Keratinocyte (primary cell): ENCODE results near the gene PRR13. TPM values are rescaled to one million over a fixed set of nuclear protein-coding genes. Genes with fewer than 3 reads are reported as not detected.

ENCODE experiments used
- DNase-seq: peaks from one replicate; pipeline ENCODE4 v3.0.0-alpha.2; 2011; ENCODE audit warnings: low read depth, missing footprints, low spot score
- FAIRE-seq: peaks from 2 replicates; lab custom pipeline; 2011; peaks lifted over from hg19 to GRCh38; lab: Jason Lieb, UNC
- H2AFZ ChIP-seq: 2 replicates; pipeline ENCODE4 v1.6.0; 2012; ENCODE audit warnings: low read length, control low read depth, inconsistent platforms; ENCODE audit not compliant: control insufficient read depth
- H3K27ac ChIP-seq: 2 replicates; pipeline ENCODE4 v1.5.1; 2011; ENCODE audit warnings: low read length; ENCODE audit not compliant: control insufficient read depth, insufficient read depth
- H3K27me3 ChIP-seq: 3 replicates; pipeline ENCODE4 v1.6.0; 2011; ENCODE audit warnings: low read length; ENCODE audit not compliant: control insufficient read depth, insufficient read depth; ENCODE audit errors: extremely low read depth
- H3K36me3 ChIP-seq, 2 experiments: 2 replicates in 1 of 2; 3 replicates in 1 of 2; pipeline ENCODE4 v1.5.1; 2011; ENCODE audit warnings: low read length in 2 of 2, mild to moderate bottlenecking in 1 of 2; ENCODE audit not compliant: control insufficient read depth in 2 of 2, insufficient read depth in 2 of 2; ENCODE audit errors: extremely low read depth in 1 of 2
- H3K4me1 ChIP-seq: 3 replicates; pipeline ENCODE4 v1.5.1; 2011; ENCODE audit warnings: low read length; ENCODE audit not compliant: control insufficient read depth, insufficient read depth; ENCODE audit errors: extremely low read depth
- H3K4me2 ChIP-seq: 3 replicates; pipeline ENCODE4 v1.6.0; 2011; ENCODE audit warnings: low read depth, low read length; ENCODE audit not compliant: control insufficient read depth, insufficient read depth; ENCODE audit errors: extremely low read depth
- H3K4me3 ChIP-seq, 3 experiments: fragments of 200-600 bp in 1 of 3; sonication (generic) in 1 of 3; 2 replicates in 2 of 3; 3 replicates in 1 of 3; pipeline ENCODE4 v1.5.1; 2011 to 2016; ENCODE audit warnings: low read length in 3 of 3, mild to moderate bottlenecking in 3 of 3, control low read depth in 2 of 3, inconsistent platforms in 1 of 3, low read depth in 1 of 3, mixed read lengths in 1 of 3, mixed run types in 1 of 3, moderate library complexity in 1 of 3; ENCODE audit not compliant: control insufficient read depth in 2 of 3, insufficient read depth in 2 of 3; ENCODE audit errors: extremely low read depth in 1 of 3
- H3K79me2 ChIP-seq: 2 replicates; pipeline ENCODE4 v1.6.0; 2012; ENCODE audit warnings: low read length; ENCODE audit not compliant: control insufficient read depth, insufficient read depth
- H3K9ac ChIP-seq: 3 replicates; pipeline ENCODE4 v1.6.0; 2011; ENCODE audit warnings: low read length; ENCODE audit not compliant: control insufficient read depth, insufficient read depth; ENCODE audit errors: extremely low read depth
- H3K9me1 ChIP-seq: 3 replicates; pipeline ENCODE4 v1.6.0; 2011; ENCODE audit warnings: low read length; ENCODE audit not compliant: control insufficient read depth, insufficient read depth; ENCODE audit errors: extremely low read depth
- H3K9me3 ChIP-seq: 2 replicates; pipeline ENCODE4 v1.5.1; 2012; ENCODE audit warnings: low read depth, low read length; ENCODE audit not compliant: control insufficient read depth
- H4K20me1 ChIP-seq: 3 replicates; pipeline ENCODE4 v1.6.0; 2011; ENCODE audit warnings: low read length; ENCODE audit not compliant: control insufficient read depth, insufficient read depth; ENCODE audit errors: extremely low read depth
- CTCF ChIP-seq, 3 experiments: IDR thresholded peaks in 1 of 3; conservative IDR thresholded peaks in 1 of 3; optimal IDR thresholded peaks in 1 of 3; 2 replicates in 2 of 3; 3 replicates in 1 of 3; pipeline versions ENCODE3 to v1.5.1; 2011; ENCODE audit warnings: low read length in 3 of 3, mild to moderate bottlenecking in 3 of 3, moderate library complexity in 2 of 3, control low read depth in 1 of 3, inconsistent platforms in 1 of 3; ENCODE audit not compliant: insufficient read depth in 2 of 3; ENCODE audit errors: extremely low read depth in 1 of 3
- EZH2 ChIP-seq: IDR thresholded peaks from one replicate; pipeline ENCODE4 v1.6.1; 2012; ENCODE audit warnings: inconsistent platforms, mild to moderate bottlenecking, low read length, moderate library complexity
- dilution Hi-C: fragments of 300-500 bp; cut with MboI; formaldehyde crosslinking; loops from one replicate; pipeline ENCODE4 v1.7.0; 2020; ENCODE audit warnings: low sequenced_read_pairs; ENCODE audit not compliant: extremely low pct_ligation_motif_present
- polyA plus RNA-seq, 5 experiments: library from polyadenylated mRNA; depleted of rRNA in 3 of 5; stranded (reverse) in 3 of 5; stranded (forward) in 1 of 5; unstranded in 1 of 5; fragments of >200 nt; gene quantifications; 1 replicate in 1 of 5; 2 replicates in 3 of 5; 3 replicates in 1 of 5; pipeline versions ENCODE4 v1.2.1 to v1.2.3, GENCODE V29; 2011 to 2012; ENCODE audit warnings: missing spikeins in 2 of 5, low read depth in 1 of 5, low replicate concordance in 1 of 5

Gene PRR13
- polyA plus RNA-seq, 1 donor (not counting 4 experiments of a cell fraction or from before 2014, with no cell fraction given) = 104 TPM

DNA sequence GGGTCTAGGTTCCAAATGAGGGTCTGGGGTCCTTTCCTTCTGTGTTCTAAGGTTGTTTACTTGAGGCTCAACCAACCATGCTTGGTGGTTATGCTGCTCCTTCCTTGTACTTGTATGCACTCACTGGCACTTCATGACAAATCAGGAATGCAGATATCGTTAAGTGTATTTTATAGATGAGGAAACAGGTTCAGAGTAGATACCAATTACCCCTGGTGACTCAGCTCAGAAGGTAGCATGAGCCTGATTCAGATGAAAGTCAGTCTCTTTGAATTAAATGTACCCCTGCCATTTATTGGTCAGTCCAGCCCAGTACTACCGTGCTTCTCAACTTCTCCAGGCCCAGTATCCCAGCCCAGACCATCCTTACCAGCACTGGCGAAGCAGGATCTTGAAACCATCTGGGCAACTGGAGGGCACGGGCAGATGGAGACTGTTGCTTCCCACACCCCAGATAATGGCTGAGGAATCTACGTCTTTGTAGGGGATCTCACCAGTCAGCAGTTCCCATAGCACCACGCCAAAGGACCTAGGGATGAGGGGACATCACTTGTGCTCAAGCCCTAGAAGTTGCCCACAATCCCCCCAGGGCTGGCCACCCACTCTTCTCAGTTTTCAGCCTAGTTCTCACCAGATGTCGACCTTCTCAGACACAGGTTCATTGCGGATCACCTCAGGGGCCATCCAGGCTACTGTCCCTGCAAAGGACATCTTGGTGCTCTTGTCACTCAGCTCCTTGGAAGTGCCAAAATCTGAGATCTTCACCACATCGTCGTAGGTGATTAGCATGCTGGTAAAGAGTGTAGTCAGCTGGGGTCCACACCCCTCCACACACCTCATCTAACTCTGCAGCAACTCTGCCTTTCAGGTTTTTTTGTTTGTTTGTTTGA lies 43.4 kb downstream of the PRR13 start:
- Histone ChIP-seq H3K9me3 (no peaks in the 10 kb centered on the region), H3K27ac (no peak overlapping the region), H3K79me2 (no peaks in the 10 kb centered on the region), H3K4me2 (no peak overlapping the region), H3K36me3 (peaks cover 13 to 32% of the 10 kb centered on the region in 2 experiments), H3K9ac (no peak overlapping the region), H3K27me3 (no peaks in the 10 kb centered on the region), H3K9me1 (peaks cover 3% of the 10 kb centered on the region), H3K4me3 (no peak overlapping the region), H2AFZ (no peak overlapping the region), H3K4me1 (peaks cover 23% of the 10 kb centered on the region), H4K20me1 (peaks cover 11% of the 10 kb centered on the region)
- dilution Hi-C loops = no loop called here
- FAIRE-seq (no peak), DNase-seq (no peak)
- TF ChIP-seq CTCF (optimal IDR thresholded peaks at IDR 0.05 in 1 of 3, IDR thresholded peaks at IDR 0.05 in 1 of 3, conservative IDR thresholded peaks at IDR 0.05 in 1 of 3; ENCODE audit: extremely low read depth in 1 of 3, insufficient read depth in 2 of 3, low read length in 3 of 3) (no peak), EZH2 (no peak)

DNA sequence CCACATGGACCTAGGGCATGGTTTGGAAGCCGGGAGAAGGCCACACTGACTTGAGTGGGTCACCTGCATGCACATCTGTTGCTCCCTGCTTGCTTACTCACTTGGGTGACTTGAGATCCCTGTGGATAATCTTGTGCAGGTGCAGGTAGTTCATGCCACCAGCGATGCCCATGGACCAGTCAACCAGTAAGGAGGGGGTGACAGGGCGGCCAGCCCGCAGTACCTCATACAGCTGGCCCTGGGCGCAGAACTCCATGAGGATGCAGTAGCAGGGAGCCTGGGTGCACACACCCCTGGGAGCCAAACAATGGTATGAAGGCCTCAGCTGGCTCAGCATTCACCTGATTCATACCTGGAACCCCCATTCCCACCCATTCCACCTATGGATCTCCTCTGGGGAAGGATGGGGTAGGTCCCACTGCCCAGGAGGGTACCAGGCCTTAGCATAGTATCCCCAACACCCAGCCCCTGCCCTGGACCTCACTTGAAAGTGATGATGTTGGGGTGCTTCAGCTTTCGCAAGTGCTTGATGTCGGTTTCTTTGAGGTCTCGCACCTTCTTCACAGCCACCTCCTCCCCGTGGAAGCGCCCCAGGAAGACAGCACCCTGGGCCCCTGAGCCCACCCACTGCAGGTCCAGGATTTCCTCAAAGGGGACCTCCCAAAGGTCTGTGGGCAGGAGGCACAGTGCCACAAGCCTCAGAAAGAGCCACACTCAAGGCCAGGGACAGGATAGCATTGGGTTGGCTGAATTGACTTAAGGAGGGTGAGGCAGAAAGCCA lies 44.6 kb downstream of the PRR13 start:
- Histone ChIP-seq H3K9ac (no peak overlapping the region), H3K4me3 (no peak overlapping the region), H3K9me3 (no peaks in the 10 kb centered on the region), H3K9me1 (no peaks in the 10 kb centered on the region), H3K36me3 (peaks cover 12 to 25% of the 10 kb centered on the region in 2 experiments), H3K27me3 (no peaks in the 10 kb centered on the region), H3K79me2 (no peaks in the 10 kb centered on the region), H4K20me1 (peaks cover 7% of the 10 kb centered on the region), H3K4me1 (peaks cover 17% of the 10 kb centered on the region), H3K27ac (no peak overlapping the region), H2AFZ (no peak overlapping the region), H3K4me2 (no peak overlapping the region)
- dilution Hi-C loops = no loop called here
- FAIRE-seq = no peak
- no peak for DNase-seq
- no peak for TF ChIP-seq CTCF (optimal IDR thresholded peaks at IDR 0.05 in 1 of 3, IDR thresholded peaks at IDR 0.05 in 1 of 3, conservative IDR thresholded peaks at IDR 0.05 in 1 of 3; ENCODE audit: extremely low read depth in 1 of 3, insufficient read depth in 2 of 3, low read length in 3 of 3)
- TF ChIP-seq EZH2 = no peak
